OCI-LY7 (cell line): ENCODE data around the gene SACM1L. TPM values are rescaled to one million over a fixed set of nuclear protein-coding genes. Genes with fewer than 3 reads are reported as not detected.

Experiments
- BruUV-seq: library from RNA; stranded (reverse); fragments of 400-500 nt; replicated peaks from 2 replicates; lab custom pipeline; 2021; lab: Mats Ljungman, UMichigan
- CTCF ChIA-PET: fragments of 300-600 bp; sonication (Branson Sonifier 250); formaldehyde crosslinking; loops from one replicate; lab custom pipeline; 2022; ENCODE audit warnings: antibody characterized with exemption; ENCODE audit not compliant: unreplicated experiment; lab: Charles Lee
- POLR2A ChIA-PET: fragments of 300-600 bp; sonication (Branson Sonifier 250); formaldehyde crosslinking; loops from one replicate; lab custom pipeline; 2022; ENCODE audit warnings: antibody characterized with exemption; lab: Charles Lee
- DNase-seq: peaks from one replicate; pipeline ENCODE4 v3.0.0-alpha.2; 2015; ENCODE audit warnings: low spot score
- H2AFZ ChIP-seq: fragments of 200-600 bp; sonication (generic), shearing (Covaris generic); 2 replicates; pipeline ENCODE4 v1.6.1; 2014; ENCODE audit warnings: mild to moderate bottlenecking, antibody characterized with exemption, low read length, moderate library complexity
- H3K27ac ChIP-seq: fragments of 200-600 bp; sonication (generic); 2 replicates; pipeline ENCODE4 v1.5.1; 2014; ENCODE audit warnings: mixed run types, low read depth, mild to moderate bottlenecking, moderate library complexity, low read length, inconsistent platforms; ENCODE audit not compliant: poor library complexity, severe bottlenecking
- H3K36me3 ChIP-seq: fragments of 200-600 bp; sonication (generic); 2 replicates; pipeline ENCODE4 v1.6.1; 2014; ENCODE audit warnings: mild to moderate bottlenecking, antibody characterized with exemption, low read length, moderate library complexity, mixed read lengths; ENCODE audit not compliant: insufficient read depth
- H3K4me1 ChIP-seq: fragments of 200-600 bp; sonication (generic); 2 replicates; pipeline ENCODE4 v1.5.1; 2014; ENCODE audit warnings: mild to moderate bottlenecking, low read length; ENCODE audit not compliant: insufficient read depth, poor library complexity, severe bottlenecking
- H3K4me2 ChIP-seq: fragments of 200-600 bp; sonication (generic); 2 replicates; pipeline ENCODE4 v1.6.1; 2014; ENCODE audit warnings: mild to moderate bottlenecking, low read length
- H3K4me3 ChIP-seq: fragments of 200-600 bp; sonication (generic); 2 replicates; pipeline ENCODE4 v1.5.1; 2014; ENCODE audit warnings: mild to moderate bottlenecking, low read depth, low read length; ENCODE audit not compliant: poor library complexity, severe bottlenecking
- H3K79me2 ChIP-seq: fragments of 200-600 bp; sonication (generic); 2 replicates; pipeline ENCODE4 v1.6.1; 2016; ENCODE audit warnings: low read depth, mild to moderate bottlenecking, low read length, moderate library complexity, mixed read lengths; ENCODE audit not compliant: insufficient read depth
- H3K9me2 ChIP-seq: fragments of 200-600 bp; sonication (generic); 2 replicates; pipeline ENCODE4 v1.6.1; 2016; ENCODE audit warnings: mild to moderate bottlenecking, low read length, mixed read lengths; ENCODE audit not compliant: insufficient read depth
- H3K9me3 ChIP-seq: fragments of 200-600 bp; sonication (generic); 2 replicates; pipeline ENCODE4 v1.6.1; 2014; ENCODE audit warnings: mild to moderate bottlenecking, mixed run types, low read length, mixed read lengths
- H4K20me1 ChIP-seq: fragments of 200-600 bp; sonication (generic); 2 replicates; pipeline ENCODE4 v1.6.1; 2014; ENCODE audit warnings: mild to moderate bottlenecking, antibody characterized with exemption, low read length, moderate library complexity, mixed read lengths; ENCODE audit not compliant: insufficient read depth
- CTCF ChIP-seq: fragments of 200-600 bp; sonication (generic); conservative IDR thresholded peaks from 2 replicates; pipeline ENCODE4 v1.5.1; 2014; ENCODE audit warnings: mild to moderate bottlenecking, antibody characterized with exemption, low read length, moderate library complexity, mixed read lengths
- EZH2phosphoT487 ChIP-seq: fragments of 200-600 bp; sonication (generic); IDR thresholded peaks from 2 replicates; pipeline ENCODE4 v1.6.1; 2018; ENCODE audit warnings: low read depth, borderline replicate concordance, mild to moderate bottlenecking, mixed run types, antibody characterized with exemption, low read length, moderate library complexity, mixed read lengths
- intact Hi-C: fragments of 100-400 bp; cut with micrococcal nuclease; formaldehyde crosslinking; loops from one replicate; pipeline ENCODE4 v1.10.0; 2022; ENCODE audit not compliant: unreplicated experiment
- total RNA-seq, 2 experiments: library from RNA; depleted of rRNA in 1 of 2; stranded (reverse); fragments of >200 nt in 1 of 2; shearing (Covaris generic) in 1 of 2; gene quantifications; 2 replicates each; pipeline ENCODE4 v1.2.3, GENCODE V29; 2014 to 2022

The SACM1L gene
- total RNA-seq, 2 experiments from 2014 or later: 35.5 to 54.9 TPM

GRCh38 chr3:45777746-45778386 lies 88.7 kb downstream of the SACM1L start:
- no peaks in the 10 kb centered on the region for H3K4me1 ChIP-seq
- H3K4me2 ChIP-seq: no peak overlapping the region
- DNase-seq: no peak
- intact Hi-C loops: no loop called here
- ChIA-PET CTCF (no interaction called here), POLR2A (no interaction called here)
- no peak overlapping the region for H3K27ac ChIP-seq
- no peak for TF ChIP-seq CTCF
- no peak for TF ChIP-seq EZH2phosphoT487
- BruUV-seq: no TSS peak
- H3K4me3 ChIP-seq: no peak overlapping the region
- no peaks in the 10 kb centered on the region for H3K79me2 ChIP-seq
- no peak overlapping the region for H2AFZ ChIP-seq
- no peaks in the 10 kb centered on the region for H3K9me2 ChIP-seq
- no peaks in the 10 kb centered on the region for H3K36me3 ChIP-seq
- no peaks in the 10 kb centered on the region for H3K9me3 ChIP-seq
- no peaks in the 10 kb centered on the region for H4K20me1 ChIP-seq

- BruUV-seq: no TSS peak
- ChIA-PET POLR2A (interaction anchor here (0.5 to 0.6 kb wide), 2 partner anchors 68 to 1248 kb away, joined by 3 to 4 read pairs; no protein-coding TSS in a partner anchor), CTCF (no interaction called here)
- no peak for DNase-seq
- TF ChIP-seq CTCF: no peak
- TF ChIP-seq EZH2phosphoT487: no peak
- intact Hi-C loops: no loop called here
- Histone ChIP-seq H3K9me3 (no peaks in the 10 kb centered on the region), H3K4me3 (no peak overlapping the region), H2AFZ (no peak overlapping the region), H3K9me2 (no peaks in the 10 kb centered on the region), H3K4me1 (no peaks in the 10 kb centered on the region), H3K27ac (no peak overlapping the region), H3K79me2 (no peaks in the 10 kb centered on the region), H3K36me3 (no peaks in the 10 kb centered on the region), H4K20me1 (no peaks in the 10 kb centered on the region), H3K4me2 (no peak overlapping the region)
Measured at GRCh38 chr3:45778761-45779201, 89.6 kb downstream of the SACM1L start.
